ENCODE data around the gene CEP104.

The CEP104 gene

DNA sequence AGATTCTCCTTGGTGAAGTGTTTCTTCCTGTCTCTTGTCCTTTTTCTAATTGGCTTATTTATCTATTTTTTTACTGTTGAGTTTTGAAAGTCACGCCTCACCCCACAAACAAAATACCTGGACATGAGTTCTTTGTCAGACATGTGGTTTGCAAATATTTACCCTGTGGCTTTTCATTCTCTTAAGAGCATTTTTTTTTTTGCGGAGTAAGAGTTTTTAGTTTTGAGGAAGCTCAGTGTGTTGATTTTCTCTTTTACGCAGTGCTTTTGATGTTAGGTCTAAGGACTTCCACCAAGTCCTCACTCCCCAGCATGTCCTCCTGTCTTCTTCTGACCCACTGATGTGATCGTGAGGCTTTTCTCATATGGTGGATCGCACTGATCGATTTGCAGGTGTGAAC, 7.9 kb upstream of the CEP104 start:
- no peak for DNase-seq

DNA sequence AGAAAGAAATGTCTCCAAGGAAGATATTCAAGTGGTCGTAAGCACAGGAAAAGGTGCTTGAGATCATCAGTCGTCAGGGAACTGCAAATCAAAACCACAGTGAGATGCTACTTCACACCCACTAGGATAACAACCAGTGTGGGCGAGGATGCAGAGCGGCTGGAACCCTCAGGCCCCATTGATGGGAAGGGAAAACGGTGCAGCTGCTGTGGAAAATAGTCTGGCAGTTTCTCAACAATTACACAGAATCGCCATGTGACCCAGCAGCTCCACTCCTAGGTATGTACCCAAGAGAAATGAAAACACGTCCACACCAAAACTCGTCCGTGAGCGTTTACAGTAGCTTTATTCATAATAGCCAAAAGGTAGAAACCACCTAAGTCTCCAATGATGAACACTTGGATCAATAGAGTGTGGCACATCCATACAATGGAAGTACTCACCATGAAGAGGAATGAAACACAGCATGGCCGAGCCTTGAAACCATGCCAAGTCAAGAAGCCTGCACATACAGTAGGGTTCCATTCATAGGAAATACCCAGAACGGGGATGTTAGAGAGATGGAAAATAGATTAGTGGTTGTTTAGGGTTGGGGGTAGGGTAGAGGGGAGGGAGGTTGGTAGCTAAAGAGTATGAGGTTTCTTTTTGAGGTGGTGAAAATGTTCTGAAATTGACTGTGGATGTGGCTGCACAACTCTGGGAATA, 6.4 kb upstream of the CEP104 start:
- no peak for DNase-seq

DNA sequence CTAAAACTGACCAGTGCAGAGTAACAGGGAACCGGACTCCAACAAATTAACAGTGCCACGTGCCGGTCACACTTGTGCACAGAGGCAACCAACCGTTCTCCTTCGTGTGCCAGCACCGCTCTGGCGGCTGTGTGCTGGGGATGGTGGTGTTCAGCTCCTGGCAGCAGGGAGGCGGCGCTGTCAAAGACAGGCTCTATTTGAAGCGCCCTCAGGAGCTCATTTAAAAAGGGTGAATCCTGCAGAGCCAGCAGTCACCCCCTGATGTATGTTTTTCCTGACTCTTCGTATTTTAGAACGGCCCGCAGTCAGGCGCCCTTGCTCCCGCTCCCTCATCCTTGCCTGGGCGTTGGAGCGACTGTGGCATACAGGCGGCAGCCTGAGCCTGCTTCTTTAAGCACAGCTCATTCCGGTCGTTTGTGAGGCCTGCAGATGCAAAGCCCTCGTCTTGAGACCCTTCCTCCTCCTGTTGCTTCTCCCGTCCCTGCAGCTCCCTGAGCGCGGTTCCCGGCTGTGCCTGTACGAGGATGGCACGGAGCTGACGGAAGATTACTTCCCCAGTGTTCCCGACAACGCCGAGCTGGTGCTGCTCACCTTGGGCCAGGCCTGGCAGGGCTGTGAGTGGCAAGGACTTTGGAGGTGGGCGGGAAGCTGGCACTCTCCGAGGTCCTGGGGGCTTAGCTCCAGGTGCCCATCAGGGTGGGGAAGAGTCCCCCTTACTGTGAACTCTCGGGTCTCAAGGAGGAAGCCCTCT, 1.4 kb upstream of the CEP104 start:
- peak; percentile 2 to 71 (median 56) for DNase-seq

DNA sequence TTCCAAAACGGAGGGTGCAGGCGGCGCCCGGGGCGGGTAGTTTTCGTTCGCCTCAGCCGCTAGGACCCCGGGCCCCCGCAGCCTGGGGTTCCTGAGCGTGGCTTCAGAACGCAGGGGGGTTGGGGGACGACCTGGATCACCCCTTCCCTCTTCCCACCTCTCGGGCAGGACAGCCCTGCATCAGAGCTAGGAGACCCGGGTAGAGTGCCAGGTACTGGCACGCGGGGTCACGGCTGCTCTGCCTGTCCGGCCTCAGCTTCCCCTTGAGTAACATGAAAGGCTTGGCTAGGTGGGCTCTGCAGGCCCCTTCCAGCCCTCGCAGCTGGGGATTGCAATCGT, 749 bp upstream of the CEP104 start:
- peak in 1 of 3 experiments; percentile 45 for DNase-seq

DNA sequence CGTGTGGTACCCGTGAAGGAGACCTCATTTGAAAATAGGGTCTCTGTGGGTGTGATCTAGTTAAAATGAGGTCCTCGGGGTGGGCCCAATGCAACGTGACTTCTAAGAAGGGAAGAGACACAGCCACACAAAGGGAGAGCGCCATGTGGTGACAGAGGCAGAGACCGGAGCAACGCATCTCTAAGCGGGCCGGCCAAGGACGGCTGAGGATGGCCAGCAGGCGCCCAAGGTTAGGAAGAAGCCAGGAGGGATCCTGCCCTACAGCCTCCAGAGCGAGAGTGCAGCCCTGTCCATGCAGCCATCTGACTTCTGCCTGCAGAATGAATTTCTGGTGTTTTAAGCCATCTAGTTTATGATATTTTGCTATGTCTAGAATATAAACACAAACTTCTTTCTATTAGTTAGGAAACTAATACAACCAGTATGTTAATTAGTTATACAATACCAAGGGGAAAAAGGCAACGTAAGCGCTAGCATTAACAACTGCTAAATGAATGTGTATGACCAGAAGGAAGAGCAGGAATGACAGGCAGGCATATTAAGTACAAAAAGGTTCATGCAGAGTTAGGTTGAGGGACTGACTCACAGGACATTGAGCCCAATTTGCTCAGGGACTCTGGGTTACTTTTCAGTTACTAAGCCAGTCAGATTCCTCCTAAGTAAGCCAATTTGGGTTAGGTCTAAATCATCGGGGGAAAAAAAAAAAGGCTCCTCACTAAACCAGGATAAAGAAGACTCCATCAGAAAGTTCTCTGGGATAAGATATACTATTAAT, 4.1 kb downstream of the CEP104 start:
- DNase-seq: no peak

DNA sequence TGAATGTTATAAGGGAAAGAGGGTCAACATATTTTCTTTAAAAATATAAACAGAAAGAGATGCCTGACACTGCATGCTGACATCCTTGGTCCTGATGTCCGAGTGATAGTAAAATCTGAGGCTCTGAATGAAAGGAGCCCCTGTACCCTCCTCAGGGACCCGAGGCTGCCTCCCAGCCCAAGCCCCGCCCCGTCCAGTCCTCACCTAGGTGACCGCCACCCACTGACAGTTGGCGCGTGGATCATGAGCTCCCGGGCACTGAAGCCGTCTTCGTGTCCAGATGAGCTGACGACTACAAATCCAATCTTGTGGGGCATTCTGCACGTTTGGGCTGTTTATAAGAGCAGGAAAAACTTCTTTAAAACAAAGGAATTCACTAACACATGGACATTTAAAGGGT, 4.9 kb downstream of the CEP104 start:
- no peak for DNase-seq

DNA sequence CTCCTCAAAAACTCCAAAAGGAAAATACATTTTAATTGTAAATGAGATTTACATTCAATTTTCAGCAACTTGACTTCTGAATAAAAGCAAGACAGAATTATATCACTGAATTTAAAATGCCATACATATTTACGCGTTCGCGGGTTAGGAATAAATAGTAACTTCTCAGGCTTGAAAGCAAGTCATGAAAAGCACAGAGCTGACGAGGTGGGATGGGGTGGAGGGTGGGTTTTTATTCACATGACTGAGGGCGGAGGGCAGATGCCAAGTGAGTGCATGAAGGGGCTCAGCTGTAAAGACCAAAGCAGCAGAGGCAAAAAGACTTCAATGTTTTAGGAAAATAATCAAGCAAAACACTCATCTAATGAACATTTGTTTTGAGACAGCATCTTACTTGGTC, 5.7 kb downstream of the CEP104 start:
- DNase-seq: no peak

DNA sequence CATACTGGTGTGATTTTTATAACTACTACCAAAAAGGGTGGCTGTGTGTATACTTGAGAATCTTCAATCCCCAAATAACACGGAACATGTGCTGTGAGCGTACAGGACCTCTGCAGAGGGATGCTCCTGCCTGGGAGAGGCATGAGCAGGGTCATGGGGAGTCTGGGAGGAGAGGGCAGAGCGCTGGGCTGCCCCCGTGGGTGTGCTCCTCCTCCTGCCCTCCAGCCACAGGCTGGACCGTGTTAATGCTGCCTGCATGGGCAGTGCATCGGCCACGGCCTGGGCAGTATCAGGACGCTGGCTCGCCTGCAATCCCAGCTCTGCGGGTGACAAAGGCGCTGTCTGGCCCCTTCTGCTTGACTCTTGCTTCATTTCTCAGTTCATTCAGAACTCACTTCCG, 6.2 kb downstream of the CEP104 start:
- no peak for DNase-seq

DNA sequence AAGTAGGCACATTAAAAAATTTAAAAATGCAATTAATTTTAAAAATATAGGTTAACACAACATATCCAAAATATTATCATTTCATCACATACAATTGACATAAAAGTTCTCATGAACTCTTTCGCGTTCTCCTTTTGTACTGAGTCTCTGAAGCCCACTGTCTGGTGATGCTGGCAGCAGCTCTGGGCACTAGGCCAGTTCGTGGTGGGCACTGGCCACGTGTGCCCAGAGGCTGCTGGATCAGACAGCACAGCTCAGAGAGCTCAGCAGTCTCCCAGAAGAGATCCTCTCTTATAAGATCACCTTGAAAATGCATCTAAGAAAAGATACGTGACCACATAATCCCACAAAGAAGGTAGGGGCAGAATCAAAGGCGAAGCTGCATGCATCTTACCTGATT, 9.9 kb downstream of the CEP104 start:
- DNase-seq: no peak

DNA sequence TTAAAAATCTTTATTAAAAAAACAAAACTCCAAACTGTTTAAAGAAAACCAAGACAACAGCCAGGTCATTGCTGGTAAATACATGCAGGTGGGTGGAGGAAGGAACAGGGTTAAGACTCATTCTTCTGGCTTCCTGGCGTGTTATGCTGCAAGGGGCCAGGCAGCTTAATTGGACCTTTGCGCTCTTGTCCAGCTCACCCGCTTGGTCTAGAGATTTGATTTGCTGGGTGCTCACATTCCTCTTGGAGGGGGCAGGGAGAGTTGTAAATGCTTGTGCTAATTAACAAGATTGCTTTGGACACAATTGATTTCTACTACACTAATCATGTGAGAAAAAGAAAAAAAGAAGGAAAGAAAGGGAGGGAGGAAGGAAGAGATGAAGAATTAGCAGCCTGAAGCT, 10.5 kb downstream of the CEP104 start:
- DNase-seq: no peak

DNA sequence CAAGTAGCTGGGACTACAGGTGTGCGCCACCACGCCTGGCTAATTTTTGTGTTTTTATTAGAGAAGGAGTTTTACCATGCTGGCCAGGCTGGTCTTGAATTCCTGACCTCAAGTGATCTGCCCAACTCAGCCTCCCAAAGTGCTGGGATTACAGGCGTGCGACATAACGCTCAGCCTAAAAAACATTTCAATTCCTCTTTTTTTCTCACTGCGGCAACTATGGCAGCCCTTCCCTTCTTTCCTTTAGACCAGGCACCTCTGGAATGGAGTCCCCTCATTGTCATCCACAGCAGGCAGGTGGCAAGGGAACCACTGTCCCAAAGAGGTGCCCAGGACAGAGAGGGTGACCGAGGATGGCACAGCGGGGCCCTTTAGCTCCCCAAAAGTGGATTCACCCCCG, 14.1 kb downstream of the CEP104 start:
- DNase-seq: no peak

DNA sequence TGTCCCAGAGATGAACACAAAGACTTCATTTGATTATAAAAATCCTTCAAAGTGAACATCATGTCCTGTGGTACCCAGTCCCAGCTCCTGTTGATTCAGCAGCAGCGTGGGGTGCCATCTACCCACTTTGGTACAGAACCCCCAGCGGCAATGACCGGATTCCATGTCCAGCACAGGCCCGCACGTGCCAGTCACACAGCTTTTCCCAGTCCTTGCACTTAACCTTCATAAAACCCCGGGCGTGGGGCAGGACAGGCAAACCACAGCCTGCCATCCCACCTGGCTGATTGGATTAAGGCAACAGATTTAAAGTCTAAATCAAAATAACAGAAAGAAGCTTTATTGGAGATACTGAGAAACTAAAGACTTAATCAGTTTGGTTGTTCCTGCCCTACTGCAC, 15.5 kb downstream of the CEP104 start:
- DNase-seq: no peak

DNA sequence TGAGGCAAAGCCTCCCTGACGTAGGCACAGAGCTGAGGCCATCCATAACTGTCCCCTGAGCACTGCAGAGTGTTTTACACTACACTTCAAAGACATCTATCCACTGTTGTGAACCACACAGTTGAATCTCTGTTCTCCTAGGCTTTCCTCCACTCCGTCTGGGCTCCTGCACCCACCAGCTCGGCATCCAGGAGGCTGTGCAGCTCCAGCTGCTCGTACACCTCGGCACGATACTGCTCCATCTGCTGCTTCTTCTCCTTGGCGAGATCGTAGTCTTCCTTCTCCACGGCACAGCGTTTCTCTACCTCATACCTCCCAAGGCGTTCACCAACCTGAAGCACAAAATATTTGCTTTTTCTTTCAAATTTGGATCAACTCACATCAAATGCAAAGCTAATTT, 18.2 kb downstream of the CEP104 start:
- DNase-seq: no peak

DNA sequence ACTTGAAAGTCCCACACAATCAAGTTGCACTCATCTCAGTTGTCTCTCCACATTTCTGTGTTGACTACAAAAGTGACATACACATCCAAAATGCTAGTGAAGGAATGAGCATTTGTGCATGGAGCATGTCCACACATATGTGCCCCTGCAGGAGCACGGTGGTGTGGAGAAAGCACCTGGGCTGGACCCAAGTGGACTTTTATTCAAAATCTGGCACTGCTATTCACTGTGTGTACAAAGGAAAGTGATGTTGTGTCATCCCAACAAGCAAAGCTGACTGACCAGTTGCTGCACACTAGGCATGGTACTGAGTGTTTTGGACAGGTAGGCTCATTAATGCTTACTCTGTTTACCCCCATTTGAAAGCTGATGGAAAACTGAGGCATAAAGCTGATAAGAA, 19.3 kb downstream of the CEP104 start:
- DNase-seq: no peak

DNA sequence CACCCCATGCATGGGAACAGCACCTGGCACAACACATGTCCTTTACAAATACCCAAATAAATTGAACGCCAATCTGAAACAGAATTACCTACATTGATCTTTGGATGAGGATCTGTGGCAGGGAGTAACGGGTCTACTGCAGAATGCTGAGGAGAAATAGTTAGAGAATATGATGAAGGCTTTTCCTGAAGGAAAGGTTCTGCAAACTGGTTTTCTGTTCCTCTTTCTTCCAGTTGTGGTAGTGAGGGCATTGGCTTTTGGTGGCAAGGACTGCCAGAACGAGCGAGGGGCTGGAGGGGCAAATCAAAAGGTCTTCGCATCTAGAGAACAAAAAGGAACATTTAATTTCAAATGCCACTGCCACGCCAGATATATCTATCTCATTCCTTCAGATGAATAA, 19.8 kb downstream of the CEP104 start:
- no peak for DNase-seq

DNA sequence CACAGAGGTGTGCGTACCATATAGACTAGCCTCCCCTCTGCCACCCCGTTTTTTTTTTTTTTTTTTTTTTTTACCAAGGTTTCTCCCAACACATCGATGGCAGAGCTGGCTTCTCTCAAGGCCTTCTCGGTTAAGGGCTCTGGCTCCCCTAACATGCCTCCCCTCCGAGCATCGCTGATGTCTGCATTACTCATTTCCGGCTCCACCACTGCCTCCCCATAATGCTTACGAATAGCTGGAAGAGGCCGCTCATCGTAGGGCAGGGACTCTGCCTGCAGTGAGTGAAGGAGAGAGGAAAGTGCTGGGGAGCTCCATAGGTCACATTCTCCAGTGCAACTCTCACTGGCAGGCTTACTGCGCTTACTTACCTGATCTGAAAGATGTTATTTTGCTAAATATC, 20.6 kb downstream of the CEP104 start:
- no peak for DNase-seq

DNA sequence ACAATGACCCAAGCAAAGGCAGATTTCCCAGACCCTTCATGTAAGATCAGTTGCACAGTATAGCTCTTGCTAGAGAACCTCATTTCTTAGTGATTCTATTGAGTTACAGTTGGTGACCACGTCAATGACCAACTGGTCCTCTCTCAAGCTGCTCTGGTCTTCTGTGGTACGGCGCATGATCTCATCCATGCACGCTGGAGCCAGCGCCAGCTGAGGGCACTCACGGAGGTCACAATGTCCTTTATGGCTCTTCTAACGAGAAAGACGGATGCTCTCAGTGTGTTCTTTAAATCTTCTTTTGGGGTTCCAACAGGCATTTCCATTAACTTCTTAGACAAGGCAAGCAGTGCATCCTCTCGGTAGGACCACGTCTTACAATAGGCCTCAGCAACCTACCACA, 22.3 kb downstream of the CEP104 start:
- no peak for DNase-seq

DNA sequence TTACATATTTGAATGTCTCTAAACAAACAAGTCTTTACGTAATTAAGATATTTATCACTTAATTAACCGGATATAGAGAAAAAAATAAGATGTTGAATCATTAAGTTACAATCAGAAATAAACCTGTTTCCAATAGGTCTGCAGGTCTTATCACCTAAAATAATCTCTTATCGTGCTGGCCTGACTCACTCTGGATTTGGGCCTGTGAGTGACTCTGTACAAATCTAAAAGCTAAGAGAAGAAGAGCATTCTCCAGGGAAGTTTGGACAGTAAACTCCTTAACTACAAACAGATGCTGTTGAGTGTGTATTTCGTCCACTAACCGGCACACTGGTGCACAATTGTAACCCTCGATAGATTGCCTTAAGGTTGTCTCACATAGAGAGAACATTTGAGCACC, 25.3 kb downstream of the CEP104 start:
- DNase-seq: no peak

DNA sequence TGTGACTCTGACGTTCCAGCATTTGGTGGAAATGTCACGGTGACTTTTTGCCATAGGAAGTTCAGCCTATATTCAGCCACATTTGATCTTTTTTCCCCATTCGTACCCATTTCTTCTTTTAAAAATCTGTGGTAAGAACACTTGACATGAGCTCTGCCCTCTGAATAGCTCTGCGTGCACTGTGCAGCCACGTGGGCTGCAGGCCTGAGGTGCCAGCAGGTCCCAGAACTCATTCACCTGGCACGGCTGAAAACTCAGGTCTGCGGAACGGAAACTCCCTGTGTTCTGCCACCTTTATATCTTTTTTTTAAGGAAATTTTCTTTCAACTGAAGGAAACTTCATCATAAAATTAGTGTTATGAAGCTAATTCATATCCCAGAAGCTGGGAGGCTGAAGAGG, 28.6 kb downstream of the CEP104 start:
- DNase-seq: no peak

DNA sequence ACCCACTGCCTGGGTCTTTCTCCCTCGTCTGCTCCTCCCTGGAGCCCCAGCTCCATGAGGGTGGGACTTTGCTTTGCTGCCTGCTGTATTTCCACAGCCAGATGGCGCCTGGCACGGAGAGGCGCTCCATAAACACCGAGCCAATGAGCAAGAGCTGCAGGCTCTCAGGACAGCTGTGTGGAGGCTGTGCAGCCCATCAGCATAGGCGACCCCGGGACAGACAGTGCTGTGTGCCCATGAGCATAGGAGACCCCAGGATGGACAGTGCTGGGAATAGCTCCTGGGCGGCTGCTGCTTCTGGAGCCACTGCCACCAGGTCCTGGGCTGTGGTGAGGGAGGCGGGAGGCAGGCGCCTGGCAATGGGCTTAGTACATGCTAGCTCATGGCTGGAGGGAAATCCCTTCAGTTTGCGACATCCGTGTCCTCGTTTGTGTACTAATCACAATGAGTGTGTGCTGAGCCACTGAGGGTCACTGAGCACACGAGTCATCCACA, 29.2 kb downstream of the CEP104 start:
- no peak for DNase-seq

DNA sequence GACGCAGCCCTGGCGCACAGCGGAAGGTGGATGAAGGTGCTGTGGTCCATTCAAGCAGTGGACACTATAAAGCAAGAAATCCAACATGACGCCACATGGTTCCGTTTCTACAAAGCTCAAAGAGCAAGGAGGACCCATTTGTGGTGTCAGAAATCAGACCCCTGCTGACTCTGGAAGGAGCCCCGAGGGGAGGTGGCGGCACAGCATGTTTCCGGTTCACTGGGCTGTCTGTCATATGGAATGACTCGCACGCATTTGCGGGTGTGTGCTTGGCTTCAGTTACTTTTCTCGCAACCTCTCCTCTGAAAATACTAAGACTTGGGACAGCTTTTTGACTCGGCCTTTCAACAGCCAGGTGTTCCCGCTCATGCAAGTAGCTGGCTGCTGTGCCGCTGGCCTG, 31.7 kb downstream of the CEP104 start:
- no peak for DNase-seq

DNA sequence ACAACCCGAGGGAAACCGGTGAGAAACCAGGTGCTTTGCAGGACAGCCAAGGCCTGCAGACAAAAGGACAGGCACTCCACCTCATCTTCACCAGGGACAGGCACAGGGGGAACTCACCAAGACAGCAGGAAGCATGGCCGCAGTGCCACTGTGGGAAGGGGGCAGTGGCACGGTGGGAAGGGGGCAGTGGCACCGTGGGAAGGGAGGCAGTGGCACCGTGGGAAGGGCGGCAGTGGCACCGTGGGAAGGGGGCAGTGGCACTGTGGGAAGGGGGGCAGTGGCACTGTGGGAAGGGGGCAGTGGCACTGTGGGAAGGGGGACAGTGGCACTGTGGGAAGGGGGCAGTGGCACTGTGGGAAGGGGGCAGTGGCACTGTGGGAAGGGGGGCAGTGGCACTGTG, 32.4 kb downstream of the CEP104 start:
- DNase-seq: no peak

DNA sequence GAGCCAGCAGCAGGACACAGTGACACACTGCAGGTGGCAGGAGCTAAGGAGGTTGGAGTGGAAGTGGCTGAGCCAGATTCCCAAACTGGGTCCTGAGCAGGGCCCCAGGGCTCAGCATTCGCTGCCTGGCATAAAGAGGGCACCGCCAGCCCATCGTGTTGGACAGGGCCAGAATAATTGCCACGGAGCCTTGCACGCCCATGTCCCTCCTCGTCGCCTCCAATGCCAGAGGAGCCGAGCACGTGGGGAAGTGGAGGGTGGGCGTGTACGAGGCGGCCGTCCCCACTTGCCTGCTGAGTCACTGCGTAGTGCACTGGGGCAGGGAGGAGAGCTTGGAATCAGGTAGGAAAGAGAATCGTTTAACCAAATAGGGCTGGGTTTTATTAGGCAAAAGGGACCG, 34.6 kb downstream of the CEP104 start:
- no peak for DNase-seq

DNA sequence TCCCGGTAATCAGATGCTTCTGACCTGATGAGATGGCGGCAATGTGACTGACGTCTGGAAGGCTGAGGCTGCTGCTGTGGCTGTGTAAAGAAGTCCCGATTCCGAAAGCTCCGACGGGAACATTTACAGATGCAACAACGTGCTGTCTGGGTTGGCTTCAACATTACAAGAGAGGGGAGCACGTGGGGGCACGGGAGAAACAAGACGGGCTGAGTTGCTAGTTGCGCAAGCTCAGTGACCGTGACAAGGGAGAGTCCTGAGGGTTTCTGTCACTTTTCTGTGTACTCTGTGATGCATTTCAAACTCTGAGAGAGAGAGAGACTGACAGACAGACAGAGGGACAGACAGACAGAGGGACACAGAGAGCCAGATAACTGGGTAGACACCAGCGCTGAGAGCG, 35.1 kb downstream of the CEP104 start:
- no peak for DNase-seq

Data from NCI-H1417 (cell line).